ENCODE measurements around the gene ADAMTSL1. TPM values are rescaled to one million over a fixed set of nuclear protein-coding genes. Genes with fewer than 3 reads are reported as not detected.

The ADAMTSL1 gene
- total RNA-seq, 4 donors from 2014 or later = 0.32 to 2.3 (median 1.3) TPM

DNA sequence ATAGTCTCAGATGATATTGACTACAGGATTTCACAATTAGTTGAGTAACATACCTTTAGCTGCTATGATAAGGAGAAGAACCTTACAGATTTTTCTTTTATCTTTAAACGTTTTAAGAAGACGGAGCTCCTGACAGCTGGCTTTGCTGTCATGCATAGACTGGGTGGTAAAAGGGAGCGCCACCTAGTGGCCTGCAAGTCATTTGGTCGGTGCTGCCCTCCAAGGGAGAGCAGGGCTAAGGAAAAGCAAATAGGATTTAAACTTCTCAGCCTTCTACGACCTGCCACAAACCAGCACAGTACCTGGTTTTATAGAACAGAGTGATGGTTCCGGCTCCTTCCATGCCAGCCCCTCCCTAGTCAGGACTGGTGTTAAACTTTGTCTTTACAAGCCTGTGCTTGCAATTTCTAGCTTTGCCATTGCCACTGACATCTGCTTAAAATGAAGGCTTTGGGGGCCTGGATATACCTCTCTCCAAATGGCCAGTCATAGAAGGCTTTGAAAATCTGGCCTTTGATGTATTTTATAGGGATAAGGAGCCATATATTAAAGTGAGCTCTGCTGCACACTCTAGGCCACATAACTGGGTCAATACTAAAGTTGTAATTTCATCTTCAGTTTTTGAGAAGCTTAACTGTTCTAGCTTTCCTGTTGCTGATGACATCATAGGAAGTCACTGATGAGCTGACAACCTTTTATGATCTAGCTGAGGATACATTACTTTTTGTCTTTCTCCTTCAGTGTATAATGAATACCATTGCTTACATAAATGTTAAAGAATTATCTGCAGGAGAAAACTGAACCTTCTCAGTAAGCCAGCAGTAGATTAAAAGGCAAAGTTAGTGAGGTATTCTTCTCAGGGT, 31.1 kb upstream of the ADAMTSL1 start:
- TF ChIP-seq EP300 (IDR thresholded peaks at IDR 0.05) (no peak), POLR2A (IDR thresholded peaks at IDR 0.05) (no peak), POLR2AphosphoS5 (IDR thresholded peaks at IDR 0.05) (no peak)
- TF ChIP-seq, protein P1, sequence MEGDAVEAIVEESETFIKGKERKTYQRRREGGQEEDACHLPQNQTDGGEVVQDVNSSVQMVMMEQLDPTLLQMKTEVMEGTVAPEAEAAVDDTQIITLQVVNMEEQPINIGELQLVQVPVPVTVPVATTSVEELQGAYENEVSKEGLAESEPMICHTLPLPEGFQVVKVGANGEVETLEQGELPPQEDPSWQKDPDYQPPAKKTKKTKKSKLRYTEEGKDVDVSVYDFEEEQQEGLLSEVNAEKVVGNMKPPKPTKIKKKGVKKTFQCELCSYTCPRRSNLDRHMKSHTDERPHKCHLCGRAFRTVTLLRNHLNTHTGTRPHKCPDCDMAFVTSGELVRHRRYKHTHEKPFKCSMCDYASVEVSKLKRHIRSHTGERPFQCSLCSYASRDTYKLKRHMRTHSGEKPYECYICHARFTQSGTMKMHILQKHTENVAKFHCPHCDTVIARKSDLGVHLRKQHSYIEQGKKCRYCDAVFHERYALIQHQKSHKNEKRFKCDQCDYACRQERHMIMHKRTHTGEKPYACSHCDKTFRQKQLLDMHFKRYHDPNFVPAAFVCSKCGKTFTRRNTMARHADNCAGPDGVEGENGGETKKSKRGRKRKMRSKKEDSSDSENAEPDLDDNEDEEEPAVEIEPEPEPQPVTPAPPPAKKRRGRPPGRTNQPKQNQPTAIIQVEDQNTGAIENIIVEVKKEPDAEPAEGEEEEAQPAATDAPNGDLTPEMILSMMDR (IDR thresholded peaks at IDR 0.05) = peak; percentile 62 to 80
- DNase-seq (ENCODE audit: low spot score in 2 of 2) = peak; percentile 77 to 84
- WGBS = 9% methylated on average over 6 of the region's 6 CpGs

GRCh38 chr9:18447131-18447530, 26.8 kb upstream of the ADAMTSL1 start:
- Histone ChIP-seq H3K4me3 (no peak overlapping the region), H3K27me3 (no peaks in the 10 kb centered on the region), H3K9me3 (no peaks in the 10 kb centered on the region), H3K36me3 (no peaks in the 10 kb centered on the region), H3K4me1 (peaks cover 20% of the 10 kb centered on the region), H3K27ac (no peak overlapping the region)
- no peak for DNase-seq (ENCODE audit: low spot score in 2 of 2)
- no peak for TF ChIP-seq POLR2A (IDR thresholded peaks at IDR 0.05)
- TF ChIP-seq, protein P1 (IDR thresholded peaks at IDR 0.05) = no peak
- TF ChIP-seq POLR2AphosphoS5 (IDR thresholded peaks at IDR 0.05) = no peak
- TF ChIP-seq EP300 (IDR thresholded peaks at IDR 0.05) = no peak
- 24% methylated on average over 4 of the region's 4 CpGs for WGBS

More for the DNA sequence above, 31.1 kb upstream of the ADAMTSL1 start:
- no peaks in the 10 kb centered on the region for H3K27me3 ChIP-seq
- no peak overlapping the region for H3K4me3 ChIP-seq
- H3K27ac ChIP-seq = no peak overlapping the region
- no peaks in the 10 kb centered on the region for H3K9me3 ChIP-seq
- peaks cover 30% of the 10 kb centered on the region for H3K4me1 ChIP-seq
- H3K36me3 ChIP-seq = no peaks in the 10 kb centered on the region

DNA sequence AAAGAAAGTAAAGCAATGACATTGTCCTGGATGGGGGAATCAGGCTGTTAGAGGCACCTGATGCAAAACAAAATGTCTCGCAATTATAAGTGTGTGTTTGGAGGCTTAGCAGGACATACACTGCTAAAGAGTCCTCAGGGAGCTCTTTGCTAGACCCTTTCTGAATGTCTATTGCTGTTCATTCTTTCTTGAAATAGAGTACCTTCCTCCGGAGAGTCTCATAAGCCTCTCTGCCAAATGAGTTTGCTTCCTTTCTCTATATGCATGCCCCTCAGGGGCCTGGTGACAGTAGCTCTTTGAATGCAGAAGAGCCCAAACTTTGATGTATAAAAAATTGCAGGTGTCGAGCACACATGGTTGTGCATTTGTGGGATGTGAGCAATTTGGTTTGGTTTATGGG, 26.4 kb upstream of the ADAMTSL1 start:
- Histone ChIP-seq H3K36me3 (no peaks in the 10 kb centered on the region), H3K27ac (no peak overlapping the region), H3K27me3 (no peaks in the 10 kb centered on the region), H3K9me3 (no peaks in the 10 kb centered on the region), H3K4me1 (peaks cover 16% of the 10 kb centered on the region), H3K4me3 (no peak overlapping the region)
- no peak for TF ChIP-seq POLR2AphosphoS5 (IDR thresholded peaks at IDR 0.05)
- TF ChIP-seq EP300 (IDR thresholded peaks at IDR 0.05) = no peak
- TF ChIP-seq POLR2A (IDR thresholded peaks at IDR 0.05) = no peak
- TF ChIP-seq, protein P1 (IDR thresholded peaks at IDR 0.05) = no peak
- 59% methylated on average over 3 of the region's 3 CpGs for WGBS
- no peak for DNase-seq (ENCODE audit: low spot score in 2 of 2)

- Histone ChIP-seq H3K9me3 (no peaks in the 10 kb centered on the region), H3K27ac (no peak overlapping the region), H3K4me1 (peaks cover 13% of the 10 kb centered on the region), H3K36me3 (no peaks in the 10 kb centered on the region), H3K27me3 (no peaks in the 10 kb centered on the region), H3K4me3 (no peak overlapping the region)
- no peak for DNase-seq (ENCODE audit: low spot score in 2 of 2)
- no peak for TF ChIP-seq POLR2AphosphoS5 (IDR thresholded peaks at IDR 0.05)
- TF ChIP-seq EP300 (IDR thresholded peaks at IDR 0.05) = no peak
- no peak for TF ChIP-seq POLR2A (IDR thresholded peaks at IDR 0.05)
- TF ChIP-seq, protein P1 (IDR thresholded peaks at IDR 0.05) = no peak
Observed at GRCh38 chr9:18448101-18448500, 25.9 kb upstream of the ADAMTSL1 start.

GRCh38 chr9:18451406-18451805, 22.5 kb upstream of the ADAMTSL1 start:
- Histone ChIP-seq H3K4me3 (no peak overlapping the region), H3K27me3 (no peaks in the 10 kb centered on the region), H3K36me3 (no peaks in the 10 kb centered on the region), H3K4me1 (peaks cover 11% of the 10 kb centered on the region), H3K27ac (peak overlapping the region; percentile 73), H3K9me3 (no peaks in the 10 kb centered on the region)
- no peak for DNase-seq (ENCODE audit: low spot score in 2 of 2)
- WGBS = 66% methylated on average over 3 of the region's 3 CpGs
- TF ChIP-seq, protein P1 (IDR thresholded peaks at IDR 0.05) = no peak

All from suprapubic skin (tissue), 4 donors.